Stimulated activated CD4-positive, alpha-beta T cell treated with anti-CD3 and anti-CD28 coated beads, Interleukin-1b, Interleukin-23, amount 100 ng/mL, for 48 hours (primary cell): ENCODE data around the gene NKX6-2.
"Not testable (repeated sequence)": the region's sequence is repeated elsewhere in the genome, so short reads cannot be mapped to it uniquely, and the experiment has no call there.

ENCODE experiments used
- DNase-seq: peaks from one replicate; pipeline ENCODE4 v3.0.0-alpha.2; 2020

The NKX6-2 gene

DNA sequence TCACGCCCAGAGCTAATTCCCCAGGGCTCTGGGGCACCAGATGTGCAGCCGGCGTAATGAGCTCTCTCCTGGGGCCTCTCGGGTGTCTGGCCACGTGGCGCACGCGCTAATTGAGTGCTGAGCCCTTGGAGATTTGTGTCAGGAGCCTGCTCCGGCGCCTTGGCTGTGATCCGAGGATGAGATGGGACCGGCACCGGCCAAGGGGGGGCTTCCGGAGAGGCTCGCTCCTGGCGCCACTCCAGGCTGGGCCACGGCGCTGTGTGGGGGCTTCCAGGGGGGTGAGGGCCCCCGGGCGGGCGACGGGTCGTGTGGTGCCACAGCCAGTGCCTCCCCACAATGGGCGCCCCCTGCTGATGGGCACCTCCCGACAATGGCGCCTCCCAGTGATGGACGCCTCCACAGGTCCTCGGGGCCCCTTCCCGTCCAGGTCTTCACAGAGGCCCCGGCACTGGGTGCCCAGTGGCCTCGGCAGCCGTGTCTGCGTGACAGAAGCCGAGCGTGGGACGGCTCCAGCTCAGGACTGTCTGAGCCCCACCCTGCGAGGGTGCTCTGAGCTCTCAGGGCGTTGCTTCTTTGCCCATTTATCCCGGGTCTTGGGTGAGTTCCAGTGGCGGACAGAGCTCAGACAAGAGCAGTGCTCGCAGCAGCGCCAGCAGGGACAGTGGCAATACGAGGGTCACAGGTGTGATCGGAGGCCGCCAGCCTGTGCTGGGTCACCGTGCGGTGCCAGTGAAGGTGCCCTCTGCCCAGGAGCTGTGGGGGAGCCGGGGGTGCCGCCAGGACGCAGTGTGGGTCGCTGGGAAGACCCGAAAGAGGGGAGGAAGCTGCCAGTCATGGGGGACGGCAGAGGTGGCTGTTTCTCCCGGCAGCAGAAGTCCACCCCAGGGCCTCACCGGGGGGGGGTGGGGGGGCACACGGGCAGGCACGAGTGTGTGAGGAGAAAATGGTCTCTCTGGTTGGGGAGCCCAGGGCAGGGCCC, 8.2 kb upstream of the NKX6-2 start:
- DNase-seq: no peak

DNA sequence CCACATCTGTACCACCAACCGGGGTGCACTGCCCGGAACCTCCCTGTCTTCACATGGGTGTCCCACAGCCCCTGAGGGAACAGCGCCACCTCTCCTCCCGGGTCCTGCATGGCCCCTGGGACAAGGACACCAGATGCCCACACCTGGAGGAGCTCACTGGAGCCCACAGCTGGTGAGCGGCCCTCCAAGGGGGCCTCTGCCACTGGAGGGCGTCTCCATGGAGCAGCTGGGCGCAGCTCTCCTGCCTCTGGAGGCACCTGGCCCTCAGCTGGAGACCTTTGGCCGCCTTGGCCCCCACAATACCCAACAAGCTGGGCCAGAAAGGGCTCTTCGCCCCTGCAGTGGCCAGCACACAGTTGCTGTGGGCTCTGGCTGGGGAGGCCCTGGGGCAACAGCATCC, 7.3 kb upstream of the NKX6-2 start:
- no peak for DNase-seq

DNA sequence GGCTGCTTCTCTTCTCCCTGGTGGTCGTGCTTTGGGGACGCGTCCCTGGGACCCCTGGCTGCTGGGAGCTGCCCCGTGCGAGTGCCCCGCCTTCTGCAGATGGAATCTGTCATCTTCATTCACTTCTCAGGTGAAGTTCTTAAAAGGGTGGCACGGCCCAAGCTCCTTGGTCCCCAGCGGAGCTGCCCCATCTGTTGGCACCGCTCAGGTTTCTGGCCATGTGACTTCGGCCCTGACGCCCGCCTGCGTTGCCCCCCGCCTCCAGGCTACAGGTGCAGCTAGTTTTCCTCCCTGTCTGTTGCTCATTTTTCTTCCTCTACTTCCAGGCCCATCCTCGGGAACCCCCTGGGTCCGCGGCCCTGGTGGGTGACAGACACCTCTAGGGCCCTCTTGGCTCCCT, 6.8 kb upstream of the NKX6-2 start:
- no peak for DNase-seq

DNA sequence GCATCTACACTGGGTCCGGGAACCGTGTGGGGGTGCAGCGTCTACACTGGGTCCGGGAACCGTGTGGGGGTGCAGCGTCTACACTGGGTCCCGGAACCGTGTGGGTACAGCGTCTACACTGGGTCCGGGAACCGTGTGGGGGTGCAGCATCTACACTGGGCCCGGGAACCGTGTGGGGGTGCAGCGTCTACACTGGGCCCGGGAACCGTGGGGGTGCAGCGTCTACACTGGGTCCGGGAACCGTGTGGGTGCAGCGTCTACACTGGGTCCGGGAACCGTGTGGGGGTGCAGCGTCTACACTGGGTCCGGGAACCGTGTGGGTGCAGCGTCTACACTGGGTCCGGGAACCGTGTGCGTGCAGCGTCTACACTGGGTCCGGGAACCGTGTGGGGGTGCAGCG, 6.2 kb upstream of the NKX6-2 start:
- DNase-seq: not testable (repeated sequence)

DNA sequence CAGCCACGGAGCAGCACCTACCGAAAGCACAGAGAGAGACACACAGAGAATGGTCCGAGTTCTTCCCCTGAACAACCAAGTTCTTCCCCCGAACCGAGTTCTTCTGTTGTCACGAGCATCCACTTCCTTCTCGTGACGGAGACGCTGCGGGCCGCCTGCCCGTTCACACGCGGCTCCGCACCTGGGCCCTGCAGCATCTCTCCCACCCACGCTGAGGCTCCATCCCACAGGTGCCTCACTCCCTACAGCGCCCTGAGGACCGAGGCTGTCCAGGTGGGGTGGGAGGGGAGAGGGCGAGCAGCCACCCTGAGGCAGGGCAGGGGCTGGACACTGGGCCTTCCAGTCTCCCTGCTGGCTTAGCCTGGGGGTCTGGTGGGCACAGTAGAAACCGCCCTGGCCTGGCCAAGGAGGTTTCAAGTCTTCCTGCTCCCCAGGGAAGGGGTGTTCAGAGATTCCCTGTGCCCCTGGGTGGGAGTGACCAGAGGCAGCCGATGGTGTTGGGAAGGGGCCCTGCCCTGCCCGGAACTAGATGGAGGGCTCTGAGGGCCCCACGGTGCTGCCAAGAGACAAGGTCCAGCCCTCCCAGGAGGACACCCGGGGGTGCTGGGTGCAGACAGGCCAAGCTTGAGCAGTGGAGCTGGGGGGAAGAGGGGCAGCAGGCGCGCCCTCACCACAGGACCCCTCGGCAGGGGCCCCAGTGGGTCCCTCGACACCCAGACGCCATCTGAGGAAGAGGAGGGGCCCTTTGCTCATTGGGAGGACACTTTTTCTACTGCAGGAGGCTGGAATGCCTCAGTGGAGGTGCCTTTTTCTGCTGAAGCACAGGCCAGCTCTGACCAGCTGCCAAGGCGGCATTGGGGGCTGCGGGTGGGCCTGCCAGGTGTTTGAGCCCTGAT, 5.2 kb upstream of the NKX6-2 start:
- no peak for DNase-seq

DNA sequence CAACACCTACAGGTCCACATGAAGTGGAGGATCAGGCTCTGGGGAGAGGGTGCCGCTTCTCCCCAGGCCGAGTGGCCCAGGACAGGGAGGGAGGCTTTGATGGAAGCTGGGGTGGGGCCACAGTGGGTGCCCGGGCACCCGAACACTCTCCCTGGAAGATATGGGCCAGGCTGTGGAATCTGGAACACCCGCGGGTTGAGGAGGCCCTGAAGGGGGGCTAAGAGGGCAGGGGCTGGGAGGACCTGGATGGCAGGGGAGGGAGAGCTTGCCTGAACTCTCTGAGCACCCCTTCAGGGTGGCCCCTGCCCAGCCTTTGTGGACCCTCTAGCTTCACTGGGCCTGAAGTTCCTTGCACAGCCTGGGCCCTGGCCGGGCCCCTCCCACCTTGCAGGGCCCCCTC, 4.5 kb upstream of the NKX6-2 start:
- DNase-seq: no peak

DNA sequence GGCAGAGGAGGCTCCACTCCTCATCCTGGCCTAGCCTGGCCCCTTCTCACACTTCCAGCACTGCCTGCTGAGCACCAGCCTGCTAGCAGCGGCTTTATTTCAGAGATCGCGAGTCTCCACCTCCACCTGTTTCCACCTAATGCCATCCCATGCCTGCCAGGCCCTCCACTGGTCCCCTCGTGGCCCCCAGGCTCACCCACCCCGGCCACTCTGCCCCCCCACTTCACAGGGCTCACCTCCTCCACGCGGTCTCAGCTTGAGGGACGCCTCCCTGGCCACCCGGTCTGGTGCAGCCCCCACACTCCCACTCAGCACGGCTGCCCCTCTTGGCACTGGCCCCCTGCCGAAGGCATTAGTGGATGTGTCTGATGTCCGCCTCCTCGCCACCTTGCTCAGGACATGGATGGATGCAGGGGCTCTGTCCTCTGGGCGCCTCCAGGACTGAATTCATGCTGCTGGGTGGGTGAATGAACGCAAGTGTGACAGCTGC, 3.8 kb upstream of the NKX6-2 start:
- DNase-seq: no peak

DNA sequence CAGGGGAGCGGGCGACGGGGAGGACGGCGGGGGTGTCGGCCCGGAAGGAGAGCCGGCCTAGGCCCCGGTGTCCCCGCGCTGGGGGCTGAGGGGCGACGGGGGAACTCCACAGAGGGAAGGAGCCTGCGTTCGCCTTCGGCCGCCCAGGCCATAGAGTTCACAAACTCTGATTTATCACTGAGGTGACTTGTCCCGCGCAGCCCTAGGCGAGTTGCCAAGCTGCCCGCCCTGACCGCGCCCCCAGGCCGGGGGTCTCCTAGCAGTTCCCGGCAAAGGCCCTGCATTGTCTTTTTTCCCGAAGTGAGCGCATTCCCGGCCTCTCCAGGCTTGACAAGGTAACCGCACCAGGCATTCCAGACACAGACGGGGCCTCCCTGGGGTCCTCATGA, 2.9 kb upstream of the NKX6-2 start:
- no peak for DNase-seq

DNA sequence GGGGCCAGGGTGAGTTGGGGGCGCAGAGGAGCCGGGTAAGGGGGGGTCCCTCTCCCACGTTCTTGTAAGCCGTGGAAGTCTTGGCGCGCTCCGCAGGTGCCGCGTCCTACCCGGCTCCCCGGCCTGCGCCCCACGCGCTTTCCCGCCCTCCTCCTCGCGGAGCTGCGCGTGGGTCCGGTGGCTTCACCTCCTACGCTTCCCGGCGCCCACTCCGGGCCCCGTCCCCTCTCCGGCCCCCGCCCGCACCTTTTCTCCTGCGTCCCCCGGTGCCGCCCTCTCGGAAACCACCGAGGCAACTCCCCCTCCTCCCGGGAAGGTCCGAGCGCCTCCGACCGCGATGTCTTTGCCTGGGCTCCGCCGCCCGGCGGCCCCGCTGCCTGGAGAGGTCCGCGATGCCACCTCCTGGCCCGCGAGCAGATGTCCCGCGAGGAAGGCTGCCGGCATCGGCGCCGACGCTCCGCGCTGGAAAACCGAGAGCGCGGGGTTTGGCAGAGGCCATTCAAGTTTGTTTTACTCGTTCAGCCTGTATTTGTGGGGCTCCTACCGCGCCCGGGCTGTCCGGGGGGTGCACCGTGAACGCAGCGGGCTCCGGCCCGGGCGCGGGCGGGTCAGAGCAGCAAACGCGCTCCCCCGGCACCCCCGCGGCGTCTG, 2.4 kb upstream of the NKX6-2 start:
- DNase-seq: no peak

DNA sequence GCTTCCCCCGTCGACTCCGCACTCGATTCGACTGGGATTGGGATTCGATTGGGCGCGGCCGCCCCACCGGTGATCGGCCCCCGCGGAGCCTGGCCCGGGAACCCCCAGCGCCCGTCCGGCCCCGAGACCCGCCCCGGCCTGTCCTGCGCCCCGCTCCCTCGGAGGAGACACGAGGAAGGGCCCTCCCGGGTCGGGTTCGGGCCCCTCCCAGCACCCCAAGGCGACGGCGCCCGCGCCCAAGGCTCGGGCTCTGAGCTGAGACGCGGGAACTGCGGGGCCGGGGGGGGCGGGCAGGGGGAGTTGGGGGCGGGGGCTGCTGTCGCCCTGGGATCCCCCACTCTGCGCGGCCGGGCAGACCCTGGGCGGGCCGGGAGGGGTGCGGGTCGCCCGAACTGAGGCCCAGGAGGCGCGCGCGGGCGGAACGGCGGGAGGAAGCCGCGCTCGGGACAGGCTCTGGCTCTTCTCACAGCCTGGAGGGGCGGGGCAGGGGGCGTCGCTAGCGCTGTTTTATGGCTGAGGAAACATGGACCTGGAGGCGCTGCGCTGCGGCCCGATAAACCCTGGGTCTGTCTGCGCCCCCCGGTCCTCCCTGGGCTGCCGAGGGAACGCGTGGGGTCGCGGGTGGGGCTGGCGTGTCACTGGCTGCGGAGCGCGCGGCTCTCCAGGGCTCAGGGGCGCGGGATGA, 1.7 kb upstream of the NKX6-2 start:
- DNase-seq: peak; percentile 20

DNA sequence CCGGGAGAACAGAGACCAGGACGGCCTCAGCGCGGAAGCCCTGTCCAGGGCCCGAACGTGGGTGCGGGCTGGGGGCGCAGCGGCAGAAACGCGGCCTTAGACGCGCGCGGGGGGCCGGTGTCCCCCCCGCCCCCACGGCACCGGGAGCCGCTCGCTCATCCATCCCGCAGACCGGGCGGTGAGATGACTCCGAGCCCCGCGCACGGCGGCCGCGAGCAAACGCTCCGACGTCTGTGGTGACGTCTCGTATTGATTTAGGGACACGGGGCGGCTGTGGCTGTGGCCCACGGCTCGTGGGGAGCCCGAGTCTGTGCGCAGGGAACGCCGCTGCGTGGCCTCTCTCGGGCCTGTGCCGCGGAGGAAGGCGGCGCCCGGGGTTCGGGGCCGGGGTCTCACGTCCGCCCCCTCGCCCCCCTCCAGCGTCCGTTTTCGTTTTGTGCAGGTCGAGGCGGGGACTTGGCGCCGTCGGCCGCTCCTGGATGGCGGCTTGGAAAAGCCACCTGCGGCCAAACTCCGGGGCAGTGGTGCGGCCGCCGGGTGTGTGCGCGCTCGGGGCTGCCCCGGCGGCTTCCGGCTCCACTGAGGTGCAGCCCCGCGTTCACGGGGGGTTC, 1.0 kb upstream of the NKX6-2 start:
- no peak for DNase-seq

DNA sequence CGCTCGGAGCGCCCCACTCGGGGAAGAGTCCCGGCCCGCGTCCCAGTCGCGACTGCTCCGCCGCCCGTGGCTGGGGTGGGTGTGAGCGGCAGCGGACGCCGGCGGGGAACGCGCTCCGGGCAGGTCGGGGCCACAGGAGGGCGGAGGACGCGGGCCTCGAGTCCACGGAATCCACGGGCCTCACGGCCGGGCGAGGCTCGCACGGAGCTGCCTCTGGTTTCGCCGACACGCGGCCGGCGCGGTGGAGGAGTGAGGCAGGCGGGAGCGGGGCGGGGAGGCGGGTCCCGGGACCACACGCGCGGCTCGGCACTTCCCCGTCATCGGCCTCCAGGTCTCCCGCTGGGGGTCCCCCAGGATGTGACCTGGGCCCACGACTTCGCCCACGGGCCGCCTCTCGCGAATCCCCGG, 533 bp upstream of the NKX6-2 start:
- DNase-seq: no peak

DNA sequence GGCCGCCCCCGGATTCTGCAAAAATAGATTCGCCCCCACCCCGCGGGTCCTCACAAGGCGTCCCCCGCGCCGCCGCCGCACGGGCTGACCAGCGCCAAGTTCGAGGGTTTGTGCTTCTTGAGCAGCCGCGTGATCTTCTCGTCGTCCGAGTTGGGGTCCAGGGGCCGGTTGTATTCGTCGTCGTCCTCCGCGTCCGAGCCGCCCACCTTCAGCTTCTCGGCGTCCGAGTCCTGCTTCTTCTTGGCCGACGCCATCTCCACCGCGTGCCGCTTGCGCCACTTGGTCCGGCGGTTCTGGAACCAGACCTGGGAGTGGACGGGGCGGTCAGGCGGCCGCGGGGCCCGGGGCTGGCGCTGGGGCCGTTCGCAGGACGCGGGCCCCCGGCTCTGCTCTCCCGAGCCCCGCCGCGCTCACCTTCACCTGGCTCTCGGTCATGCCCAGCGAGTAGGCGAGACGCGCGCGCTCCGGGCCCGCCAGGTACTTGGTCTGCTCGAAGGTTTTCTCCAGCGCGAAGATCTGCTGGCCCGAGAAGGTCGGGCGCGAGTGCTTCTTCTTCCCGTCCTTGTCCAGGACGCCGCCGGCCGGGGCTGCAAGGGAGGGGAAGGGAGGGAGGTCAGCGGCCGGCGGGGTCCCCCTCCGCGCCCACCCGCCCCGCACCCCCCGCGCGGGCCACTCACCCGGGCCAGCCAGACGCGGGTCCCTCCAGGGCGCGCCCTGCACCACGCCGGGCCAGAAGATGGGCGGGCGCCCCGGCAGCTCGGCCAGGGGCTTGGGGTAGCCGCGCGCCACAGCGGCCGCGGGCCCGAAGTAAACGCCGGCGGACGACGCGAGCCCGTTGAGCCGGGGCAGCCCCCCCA, 853 bp downstream of the NKX6-2 start:
- DNase-seq: no peak

DNA sequence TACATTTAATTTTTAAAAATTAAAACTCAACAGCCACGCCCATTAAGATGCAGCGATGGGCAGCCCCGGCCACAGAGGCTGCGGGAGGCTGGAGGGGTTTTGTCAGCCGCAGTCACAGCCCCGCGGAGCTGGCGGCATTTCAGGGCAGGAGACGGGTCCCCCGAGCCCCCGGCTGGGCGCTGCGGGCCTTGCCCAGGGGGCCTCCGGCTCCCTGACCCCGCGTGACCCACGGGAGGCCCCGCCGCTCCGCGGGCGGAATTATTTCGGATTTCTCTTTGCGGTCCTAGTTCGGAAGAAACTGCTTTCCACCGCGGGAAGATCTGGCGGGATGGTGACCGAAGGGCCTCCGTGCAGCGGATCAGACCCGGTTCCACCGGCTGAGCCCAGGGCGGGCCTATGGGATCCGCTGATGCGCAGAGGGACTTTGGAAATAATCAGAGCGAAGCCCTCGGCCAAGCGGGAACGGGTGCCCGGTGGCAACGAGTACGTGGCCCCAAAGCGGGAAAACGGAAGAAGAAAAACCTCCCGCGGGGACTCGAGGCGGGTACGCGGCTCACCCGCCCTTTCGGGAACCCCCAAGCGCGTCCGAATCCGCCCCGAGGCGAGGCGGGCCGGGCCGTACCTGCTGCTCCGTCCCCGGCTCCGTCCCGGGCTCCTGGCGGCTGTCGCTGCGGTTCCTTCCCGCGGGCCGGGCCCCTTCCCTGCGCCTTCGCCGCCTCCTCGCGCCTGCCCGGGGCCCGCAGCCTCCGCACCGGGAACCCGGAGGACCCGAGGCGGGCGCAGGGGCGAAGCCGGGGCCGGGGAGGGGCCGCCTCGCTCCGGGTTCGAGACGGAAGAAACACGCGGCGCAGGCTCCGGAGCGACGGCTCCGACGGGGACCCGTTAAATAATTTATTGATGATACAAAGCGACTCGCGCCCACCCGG, 1.7 kb downstream of the NKX6-2 start:
- DNase-seq: no peak

DNA sequence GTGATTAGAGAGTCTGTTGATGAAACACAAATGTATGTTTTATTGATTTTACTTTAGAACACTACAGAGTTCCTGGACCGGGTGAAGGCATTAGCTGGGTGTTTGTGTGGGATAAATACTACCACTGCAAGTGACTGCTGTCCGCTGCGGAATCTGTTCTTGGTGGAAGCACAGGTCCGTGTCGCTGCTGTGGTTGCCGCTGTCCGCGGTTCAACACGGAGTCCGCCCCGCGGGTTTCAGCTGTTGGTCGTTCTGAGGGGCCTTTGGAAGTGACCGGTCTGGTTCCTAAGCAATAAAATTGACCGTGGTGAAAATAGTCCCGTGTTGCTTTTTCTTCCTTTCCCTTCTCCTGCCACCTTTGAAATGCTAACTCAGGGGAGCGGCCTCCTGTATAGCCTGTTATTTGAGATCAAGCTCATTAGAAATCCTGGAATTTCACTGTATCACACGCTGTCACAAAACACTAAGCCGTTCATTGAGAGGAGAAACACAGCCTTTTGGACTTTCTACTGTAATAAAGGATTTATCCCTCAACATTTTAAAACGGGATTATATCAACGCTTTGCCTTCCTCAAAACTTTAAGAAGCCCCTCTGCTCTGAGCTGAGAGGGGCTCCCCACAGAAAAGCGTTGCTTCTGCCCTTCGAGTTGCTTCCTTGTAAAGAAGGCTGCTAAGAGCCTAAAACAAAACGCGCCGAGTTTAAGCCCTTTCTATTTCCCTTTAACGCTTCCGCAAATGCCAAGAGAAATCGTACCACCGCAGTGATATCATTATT, 2.6 kb downstream of the NKX6-2 start:
- no peak for DNase-seq

DNA sequence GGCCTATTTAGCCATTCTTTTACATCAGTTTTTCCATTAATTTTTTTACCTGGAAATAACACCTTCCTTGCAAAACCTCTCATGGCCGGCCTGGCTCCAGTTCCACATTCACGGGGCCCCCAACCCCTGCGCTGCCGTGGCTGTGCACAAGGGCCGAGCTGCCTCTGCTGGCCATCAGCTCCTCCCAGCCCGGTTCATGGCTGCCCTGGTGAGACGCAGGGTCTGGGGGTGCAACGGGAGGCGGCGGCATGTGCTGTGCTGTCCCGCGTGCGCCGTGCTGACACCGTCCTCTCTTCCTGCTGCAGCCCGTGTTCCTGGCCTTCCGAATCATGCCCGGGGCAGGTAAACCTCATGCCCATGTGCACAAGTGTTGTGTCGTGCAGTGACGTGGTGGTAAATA, 4.4 kb downstream of the NKX6-2 start:
- no peak for DNase-seq

DNA sequence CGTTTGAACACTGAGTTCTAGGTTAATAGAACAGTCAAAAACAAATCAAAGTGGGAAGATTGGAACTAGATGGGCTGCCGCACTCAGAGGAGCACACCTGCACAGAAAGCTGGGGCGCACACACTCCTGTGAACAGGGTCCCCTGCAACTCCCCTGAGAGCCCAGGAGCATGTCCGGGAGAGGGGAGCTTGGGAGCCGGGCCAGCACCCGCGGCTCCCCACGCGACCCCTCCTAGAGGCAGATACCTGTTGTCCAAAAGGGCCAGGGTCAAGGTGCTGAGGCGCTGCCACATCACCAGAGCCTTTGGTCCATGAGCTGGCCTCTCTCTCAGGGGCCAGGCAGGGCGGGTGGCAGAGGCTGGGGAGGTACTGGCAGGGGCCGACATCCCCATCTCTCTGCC, 5.6 kb downstream of the NKX6-2 start:
- no peak for DNase-seq

DNA sequence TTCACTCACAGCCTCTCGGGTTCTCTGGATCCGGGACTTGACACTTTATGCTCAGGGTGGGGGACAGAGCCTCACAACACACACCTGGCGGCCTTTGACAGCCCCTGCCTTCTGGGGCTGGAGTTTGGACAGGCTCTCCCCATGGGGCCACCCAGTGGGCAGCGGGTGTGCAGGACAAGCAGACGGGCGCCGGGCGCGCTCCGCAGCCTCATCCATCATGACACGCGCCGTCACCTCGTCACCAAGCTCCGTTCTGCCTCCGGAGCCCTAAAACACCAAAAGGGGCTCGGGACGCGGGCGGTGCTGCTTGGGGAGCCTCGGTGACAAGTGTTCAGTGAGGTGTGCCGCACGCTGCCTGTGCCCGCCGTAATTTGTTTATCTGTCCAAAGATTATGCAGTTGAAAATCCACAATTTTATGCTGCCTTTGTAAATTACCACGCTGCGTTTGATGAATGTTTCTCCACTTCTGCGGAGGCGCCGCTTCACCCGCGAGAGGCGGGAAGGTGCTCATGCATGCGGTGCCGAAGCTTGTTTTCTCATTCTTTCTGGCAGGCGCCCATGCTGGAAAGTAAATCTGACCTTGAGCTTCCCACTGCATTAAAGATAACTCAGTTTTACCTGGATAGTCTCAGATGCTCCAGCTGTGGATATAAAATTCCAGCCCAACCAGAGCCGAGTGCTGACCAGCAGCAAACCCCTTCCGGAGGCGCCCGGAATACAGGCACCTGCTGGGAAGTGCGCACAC, 6.2 kb downstream of the NKX6-2 start:
- DNase-seq: no peak
